Skeletal muscle cell (primary cell): Measurements from ENCODE around the gene RGS9.
A peak's percentile ranks its signal among the peaks of the same experiment; 100 is the strongest.

Source experiments
- DNase-seq: peaks from one replicate; pipeline ENCODE4 v3.0.0-alpha.2; 2010; ENCODE audit warnings: low read depth
- H3K4me3 ChIP-seq: 2 replicates; pipeline ENCODE4 v1.5.1; 2011; ENCODE audit warnings: low read depth, mild to moderate bottlenecking, control low read depth, low read length, moderate library complexity

Gene RGS9

GRCh38 chr17:65147955-65148354, 10.8 kb downstream of the RGS9 start:
- no peak overlapping the region for H3K4me3 ChIP-seq
- no peak for DNase-seq

GRCh38 chr17:65154770-65155589, 17.8 kb downstream of the RGS9 start:
- DNase-seq: peak; percentile 32
- H3K4me3 ChIP-seq: no peak overlapping the region

GRCh38 chr17:65155622-65156021, 18.5 kb downstream of the RGS9 start:
- no peak for DNase-seq

GRCh38 chr17:65156185-65156834, 19.1 kb downstream of the RGS9 start:
- no peak overlapping the region for H3K4me3 ChIP-seq
- DNase-seq: no peak

More at GRCh38 chr17:65155622-65156021, 18.5 kb downstream of the RGS9 start:
- H3K4me3 ChIP-seq: no peak overlapping the region

- H3K4me3 ChIP-seq: no peak overlapping the region
- DNase-seq: no peak
Measured at GRCh38 chr17:65156835-65157565, 19.8 kb downstream of the RGS9 start.

- no peak for DNase-seq
- H3K4me3 ChIP-seq: no peak overlapping the region
Measured at GRCh38 chr17:65158041-65158440, 20.9 kb downstream of the RGS9 start.

GRCh38 chr17:65158622-65159021, 21.5 kb downstream of the RGS9 start:
- H3K4me3 ChIP-seq: no peak overlapping the region
- DNase-seq: no peak

GRCh38 chr17:65160516-65160915, 23.3 kb downstream of the RGS9 start:
- no peak for DNase-seq

GRCh38 chr17:65163990-65164495, 26.9 kb downstream of the RGS9 start:
- no peak overlapping the region for H3K4me3 ChIP-seq
- DNase-seq: no peak

More at GRCh38 chr17:65160516-65160915, 23.3 kb downstream of the RGS9 start:
- no peak overlapping the region for H3K4me3 ChIP-seq

- no peak for DNase-seq
- no peak overlapping the region for H3K4me3 ChIP-seq
Measured at GRCh38 chr17:65166787-65167186, 29.6 kb downstream of the RGS9 start.

- DNase-seq: no peak
- no peak overlapping the region for H3K4me3 ChIP-seq
Measured at GRCh38 chr17:65167566-65167965, 30.4 kb downstream of the RGS9 start.

GRCh38 chr17:65169691-65170090, 32.5 kb downstream of the RGS9 start:
- no peak for DNase-seq
- H3K4me3 ChIP-seq: no peak overlapping the region

GRCh38 chr17:65170839-65171238, 33.7 kb downstream of the RGS9 start:
- no peak for DNase-seq
- H3K4me3 ChIP-seq: no peak overlapping the region

GRCh38 chr17:65171752-65172151, 34.6 kb downstream of the RGS9 start:
- no peak overlapping the region for H3K4me3 ChIP-seq
- no peak for DNase-seq

- no peak overlapping the region for H3K4me3 ChIP-seq
- no peak for DNase-seq
Measured at GRCh38 chr17:65172496-65173136, 35.4 kb downstream of the RGS9 start.

GRCh38 chr17:65173284-65173793, 36.2 kb downstream of the RGS9 start:
- peak; percentile 78 for DNase-seq
- H3K4me3 ChIP-seq: no peak overlapping the region

GRCh38 chr17:65173976-65174683, 37.0 kb downstream of the RGS9 start:
- no peak overlapping the region for H3K4me3 ChIP-seq
- DNase-seq: no peak

- H3K4me3 ChIP-seq: no peak overlapping the region
- DNase-seq: no peak
Measured at GRCh38 chr17:65174974-65175373, 37.8 kb downstream of the RGS9 start.

- no peak overlapping the region for H3K4me3 ChIP-seq
- no peak for DNase-seq
Measured at GRCh38 chr17:65175952-65176351, 38.8 kb downstream of the RGS9 start.
